Urothelium cell line (cell line): Measurements from ENCODE around the gene POP7.
A peak's percentile ranks its signal among the peaks of the same experiment; 100 is the strongest.
"Not testable (repeated sequence)": the region's sequence is repeated elsewhere in the genome, so short reads cannot be mapped to it uniquely, and the experiment has no call there.

ENCODE experiments used
- DNase-seq: peaks from one replicate; pipeline ENCODE4 v3.0.0; 2011; ENCODE audit warnings: low spot score, mixed read lengths
- FAIRE-seq: peaks from 2 replicates; lab custom pipeline; 2011; peaks lifted over from hg19 to GRCh38; lab: Jason Lieb, UNC

The POP7 gene

DNA sequence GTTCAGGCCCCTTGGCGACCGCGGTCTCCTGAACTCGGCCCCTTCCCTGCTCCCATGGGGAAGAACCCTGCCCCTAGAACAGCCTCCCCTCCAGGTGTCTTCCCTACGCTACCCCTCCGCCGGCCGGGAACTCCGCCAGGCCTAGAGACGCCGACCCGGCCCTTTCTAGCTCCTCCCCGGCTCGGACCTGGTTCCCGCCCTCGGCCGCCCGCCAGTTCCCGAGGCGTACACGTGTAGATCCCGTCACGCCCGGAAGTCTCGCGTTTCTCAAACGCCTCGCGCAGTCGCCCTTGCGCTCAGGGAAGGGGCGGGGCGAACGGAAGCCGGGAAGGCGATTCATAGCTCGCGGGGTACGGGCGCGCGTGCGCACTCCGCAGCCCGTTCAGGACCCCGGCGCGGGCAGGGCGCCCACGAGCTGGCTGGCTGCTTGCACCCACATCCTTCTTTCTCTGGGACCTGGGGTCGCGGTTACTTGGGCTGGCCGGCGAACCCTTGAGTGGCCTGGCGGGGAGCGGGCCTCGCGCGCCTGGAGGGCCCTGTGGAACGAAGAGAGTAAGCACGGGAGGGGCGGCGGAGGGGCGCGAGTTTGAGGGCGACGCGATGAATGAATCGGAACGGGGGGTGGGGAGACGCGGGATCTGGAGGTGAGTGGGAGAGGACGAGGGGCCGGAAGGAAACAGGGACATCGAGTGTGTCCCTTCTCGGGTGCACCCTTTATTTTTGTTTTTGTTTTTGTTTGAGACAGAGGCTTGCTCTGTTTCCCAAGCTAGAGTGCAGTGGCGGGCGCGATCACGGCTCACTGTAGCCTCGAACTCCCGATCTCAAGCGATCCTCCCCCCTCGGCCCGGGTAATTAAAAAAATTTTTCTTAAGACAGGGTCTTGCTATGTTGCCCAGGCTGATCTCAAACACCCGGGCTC, at the start of gene POP7:
Gene POP7, plus strand, starts transcription at position 369 of the 919 bp plus-strand sequence. CDS start 710 bp downstream, outside the sequence.
- DNase-seq (peak; percentile 100), FAIRE-seq (peak; percentile 95)

DNA sequence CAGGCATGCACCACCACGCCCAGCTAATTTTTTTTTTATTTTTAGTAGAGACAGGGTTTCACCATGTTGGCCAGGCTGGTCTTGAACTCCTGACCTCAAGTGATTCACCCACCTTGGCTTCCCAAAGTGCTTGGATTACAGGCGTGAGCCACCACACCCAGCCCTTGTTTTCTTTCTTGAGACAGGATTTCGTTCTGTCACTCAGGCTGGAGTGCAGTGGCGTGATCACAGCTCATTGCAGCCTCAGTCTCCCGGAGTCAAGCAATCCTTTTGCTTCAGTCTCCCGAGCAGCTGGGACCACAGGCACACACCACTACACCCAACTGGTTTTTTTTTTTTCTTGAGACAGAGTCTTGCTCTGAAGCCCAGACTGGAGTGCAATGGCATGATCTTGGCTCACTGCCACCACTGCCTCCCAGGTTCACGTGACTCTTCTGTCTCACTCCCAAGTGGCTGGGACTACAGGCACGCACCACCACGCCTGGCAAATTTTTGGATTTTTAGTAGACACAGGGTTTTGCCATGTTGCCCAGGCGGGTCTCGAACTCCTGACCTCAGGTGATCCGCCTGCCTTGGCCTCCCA, 43.6 kb upstream of the POP7 start:
- not testable (repeated sequence) for DNase-seq, FAIRE-seq

DNA sequence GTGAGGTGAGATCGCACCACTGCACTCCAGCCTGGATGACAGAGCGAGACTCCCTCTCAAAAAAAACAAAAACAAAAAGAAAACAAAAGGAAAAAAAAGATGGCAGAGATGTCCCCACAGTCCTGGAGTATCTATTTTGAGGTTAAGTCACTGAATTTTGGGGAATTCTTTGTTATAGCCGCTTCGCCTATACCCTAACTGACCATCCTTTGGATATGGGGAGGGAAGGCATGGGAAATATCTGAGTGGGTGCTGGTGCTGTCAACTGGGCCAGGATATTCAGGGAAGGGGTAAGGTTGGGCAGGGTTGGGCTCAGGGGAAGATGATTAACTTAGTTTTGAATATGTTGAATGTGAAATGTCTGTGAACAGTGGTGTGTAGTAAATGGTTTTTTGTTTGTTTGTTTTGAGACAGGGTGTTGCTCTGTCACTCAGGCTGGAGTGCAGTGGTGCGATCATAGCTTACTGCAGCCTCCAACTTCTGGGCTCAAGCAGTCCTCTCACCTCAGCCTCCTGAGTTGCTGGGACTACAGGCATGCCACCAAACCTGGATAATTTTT, 40.7 kb upstream of the POP7 start:
- no peak for FAIRE-seq
- DNase-seq: no peak

DNA sequence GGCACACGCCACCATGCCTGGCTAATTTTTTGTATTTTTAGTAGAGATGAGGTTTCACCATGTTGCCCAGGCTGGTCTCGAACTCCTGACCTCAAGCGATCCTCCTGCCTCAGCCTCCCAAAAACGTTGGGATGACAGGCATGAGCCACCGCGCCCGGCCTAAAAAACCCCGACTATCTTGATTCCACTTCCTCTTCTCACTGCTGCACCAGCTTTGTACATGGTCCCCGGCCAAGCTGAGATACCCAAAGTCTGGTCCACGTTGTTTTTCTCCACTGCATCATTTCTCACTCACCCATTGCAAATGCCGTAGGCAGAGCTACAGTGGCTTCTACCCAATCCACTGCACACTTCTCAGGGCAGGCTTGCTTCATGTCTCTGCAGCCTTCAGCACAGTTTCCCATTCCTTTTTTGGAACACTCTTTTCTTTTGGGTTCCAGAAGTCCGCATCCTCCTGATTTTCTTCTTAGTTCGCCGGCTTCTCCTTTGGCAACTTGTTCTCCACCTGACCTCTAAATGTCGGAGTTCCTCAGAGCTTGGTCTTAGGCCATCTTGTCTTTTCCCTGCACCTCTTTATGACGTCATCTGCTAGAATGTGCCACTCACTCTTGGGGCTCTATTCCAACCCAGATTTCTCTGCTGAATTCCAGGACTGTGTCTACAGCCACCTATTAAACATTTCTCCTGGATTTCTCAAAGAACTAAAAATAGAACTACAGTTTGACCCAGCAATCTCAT, 38.4 kb upstream of the POP7 start:
- FAIRE-seq: no peak
- no peak for DNase-seq

DNA sequence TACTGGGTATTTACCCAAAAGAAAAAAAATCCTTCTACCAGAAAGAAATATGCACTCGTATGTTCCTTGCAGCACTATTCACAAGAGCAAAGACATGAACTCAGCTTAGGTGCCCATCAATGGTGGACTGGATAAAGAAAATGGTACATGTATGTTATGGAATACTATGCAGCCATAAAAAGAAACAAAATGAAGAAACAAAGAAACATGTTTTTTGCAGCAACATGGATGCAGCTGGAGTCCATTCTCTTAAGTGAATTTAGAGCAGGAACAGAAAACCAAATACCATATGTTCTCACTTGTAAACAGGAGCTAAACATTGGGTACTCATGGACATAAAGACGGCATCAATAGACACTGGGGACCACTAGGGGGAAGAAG, 37.9 kb upstream of the POP7 start:
- DNase-seq: no peak
- no peak for FAIRE-seq

DNA sequence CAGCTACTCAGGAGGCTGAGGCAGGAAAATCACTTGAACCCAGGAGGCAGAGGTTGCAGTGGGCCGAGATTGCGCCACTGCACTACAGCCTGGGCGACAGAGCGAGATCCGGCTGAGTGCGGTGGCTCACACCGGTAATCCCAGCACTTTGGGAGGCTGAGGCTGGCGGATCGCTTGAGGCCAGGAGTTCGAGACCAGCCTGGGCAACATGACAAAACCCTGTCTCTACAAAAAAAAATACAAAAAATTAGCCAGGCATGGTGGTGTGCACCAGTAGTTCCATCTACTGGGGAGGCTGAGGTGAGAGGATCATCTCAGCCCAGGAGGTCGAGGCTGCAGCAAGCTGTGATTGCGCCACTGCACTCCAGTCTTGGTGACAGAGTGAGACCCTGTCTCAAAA, 36.8 kb upstream of the POP7 start:
- not testable (repeated sequence) for FAIRE-seq, DNase-seq

DNA sequence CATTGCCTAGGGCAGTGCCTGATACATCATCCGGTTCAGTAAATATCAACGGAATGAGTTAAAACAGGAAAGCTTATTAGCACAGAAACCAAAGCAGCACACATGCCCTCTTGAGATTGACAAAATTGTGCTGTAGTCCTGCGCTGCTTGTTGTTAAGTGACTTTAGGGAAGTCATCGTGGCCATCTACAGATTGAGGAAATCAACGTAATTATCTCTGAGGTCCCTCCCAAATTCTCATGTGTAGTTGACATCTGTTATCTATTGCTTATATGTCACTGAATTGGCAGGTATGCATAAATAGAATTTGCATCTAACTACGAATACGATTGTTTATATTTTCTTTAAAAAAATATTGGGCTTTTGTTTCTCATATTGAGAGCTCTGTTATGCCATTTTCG, 35.8 kb upstream of the POP7 start:
- no peak for FAIRE-seq
- DNase-seq: no peak

DNA sequence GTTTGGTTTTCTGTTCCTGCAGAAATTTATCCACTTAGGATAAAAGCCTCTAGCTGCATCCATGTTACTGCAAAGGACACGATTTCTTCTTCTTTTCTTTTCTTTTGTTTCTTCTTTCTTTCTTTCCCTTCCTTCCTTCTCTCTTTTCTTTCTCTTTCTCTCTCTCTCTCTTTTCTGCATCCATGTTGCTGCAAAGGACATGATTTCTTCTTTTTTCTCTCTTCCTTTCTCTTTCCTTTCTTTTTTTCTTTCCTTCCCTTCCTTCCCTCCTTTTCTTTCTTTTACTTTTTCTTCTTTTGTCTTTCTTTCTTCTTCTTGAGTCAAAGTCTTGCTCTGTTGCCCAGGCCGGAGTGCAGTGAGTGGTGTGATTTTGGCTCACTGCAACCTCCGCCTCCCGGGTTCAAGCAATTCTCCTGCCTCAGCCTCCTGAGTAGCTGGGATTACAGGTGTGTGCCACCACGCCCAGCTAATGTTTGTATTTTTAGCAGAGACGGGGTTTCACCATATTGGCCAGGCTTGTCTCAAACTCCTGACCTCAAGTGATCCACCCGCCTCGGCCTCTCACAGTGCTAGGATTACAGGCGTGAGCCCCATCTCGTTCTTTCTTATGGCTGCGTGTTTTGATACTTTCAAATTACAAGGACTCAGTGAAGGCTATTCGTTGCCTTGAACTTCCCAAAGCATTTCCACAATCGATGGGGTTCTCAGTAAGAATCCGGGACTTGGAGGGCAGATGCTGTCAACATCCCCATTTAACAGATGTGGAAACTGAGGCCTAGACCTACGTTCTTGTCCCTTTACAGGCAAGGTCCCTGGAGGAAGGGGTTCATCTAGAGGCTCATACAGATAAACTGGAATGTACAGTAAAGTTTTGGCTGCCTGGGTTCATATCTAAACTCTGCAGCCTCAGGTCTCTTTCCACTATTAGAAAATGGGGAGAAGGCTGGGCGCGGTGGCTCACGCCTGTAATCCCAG, 34.3 kb upstream of the POP7 start:
- DNase-seq: no peak
- no peak for FAIRE-seq

DNA sequence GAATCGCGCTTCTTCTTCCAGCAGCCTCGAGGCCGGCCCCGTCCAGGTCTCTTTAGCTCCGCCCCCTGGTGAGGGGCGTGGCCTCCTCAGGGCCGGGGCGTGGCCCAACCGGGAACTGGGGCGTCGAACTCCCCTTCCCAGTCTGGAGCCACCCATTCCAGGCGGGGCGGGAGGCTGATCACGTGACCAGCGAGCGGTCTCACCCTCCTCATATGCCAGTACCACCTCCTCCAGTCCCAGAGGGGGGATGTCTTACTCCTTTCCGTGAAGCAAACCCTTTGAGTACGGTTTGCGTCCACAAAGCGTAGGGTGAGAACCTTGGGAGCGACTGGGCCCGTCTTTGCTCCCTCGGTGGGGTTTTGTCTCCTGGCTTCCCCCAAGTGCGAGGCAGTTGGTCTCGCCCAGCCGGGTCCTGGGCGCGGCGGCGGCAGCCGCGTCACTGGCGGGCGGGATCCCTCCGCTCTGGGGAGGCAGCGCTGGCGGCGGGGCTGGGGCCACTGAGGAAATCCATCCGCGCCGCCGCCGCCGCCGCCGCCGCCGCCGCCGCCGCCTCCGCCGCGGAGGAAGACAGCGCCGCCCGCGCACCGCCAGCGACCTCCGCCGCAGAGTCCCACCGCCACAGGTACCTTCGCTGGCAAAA, 32.5 kb upstream of the POP7 start, which contains the start of gene GNB2:
Gene GNB2, plus strand, starts transcription at position 439 of the 640 bp plus-strand sequence. CDS start 2,526 bp downstream, outside the sequence.
- DNase-seq: peak; percentile 100
- peak; percentile 95 for FAIRE-seq

DNA sequence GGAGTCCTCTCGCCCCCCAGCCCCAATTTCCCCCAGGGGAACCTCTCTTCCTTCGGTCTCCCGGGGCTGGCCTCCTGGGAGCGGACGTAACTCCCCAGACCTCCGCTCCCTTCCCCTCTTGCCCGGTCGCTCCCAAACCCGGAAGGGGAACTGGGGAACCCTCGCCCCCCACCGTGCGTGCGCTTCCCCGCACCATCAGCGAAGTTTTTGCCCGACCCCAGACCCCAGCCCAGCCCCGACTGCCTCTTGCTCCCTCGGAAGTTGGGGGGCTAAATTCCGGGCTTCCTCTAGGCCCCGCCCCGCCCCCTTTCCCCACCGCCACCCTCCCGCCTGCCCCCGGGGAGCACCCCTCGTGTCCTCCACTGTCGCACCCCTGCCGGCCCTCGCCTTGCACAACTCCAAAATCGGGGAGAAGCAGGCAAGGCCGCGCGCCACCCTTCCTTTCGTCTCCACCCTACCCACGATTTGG, 31.9 kb upstream of the POP7 start:
- no peak for DNase-seq
- no peak for FAIRE-seq

DNA sequence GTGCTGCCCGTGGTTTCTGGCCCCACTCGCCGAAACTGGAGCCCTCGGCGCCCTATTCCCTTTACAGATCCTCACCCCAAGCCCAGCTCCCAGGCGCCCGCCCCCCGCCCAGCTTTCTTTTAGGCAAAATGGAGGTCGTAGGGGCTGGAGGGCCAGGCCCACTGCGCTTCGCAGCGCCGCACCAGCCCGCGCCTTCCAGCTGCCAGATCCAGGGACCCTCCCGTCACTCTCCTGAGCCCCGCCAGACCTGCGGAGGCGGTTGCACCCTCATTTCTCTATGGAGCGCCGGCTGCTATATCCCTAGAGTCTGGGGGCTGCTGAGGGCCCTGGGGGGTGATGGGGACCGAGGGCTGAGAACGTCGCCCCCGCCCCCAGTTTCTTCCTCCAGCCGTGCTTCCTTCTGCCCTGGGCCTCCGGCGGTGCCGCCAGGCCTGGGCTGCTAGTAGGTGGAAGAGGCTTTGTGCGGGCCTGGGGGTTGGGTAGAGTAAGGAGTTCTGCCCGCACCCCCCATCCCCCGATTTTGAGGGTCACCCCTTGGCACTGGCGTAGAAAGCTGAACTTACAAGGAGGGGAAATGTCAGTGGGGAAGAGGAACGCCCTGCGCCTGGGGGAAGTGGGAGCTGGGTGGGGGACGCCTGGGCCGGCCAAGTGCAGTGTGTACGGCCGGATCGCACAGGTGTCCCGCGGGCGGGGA, 31.4 kb upstream of the POP7 start:
- FAIRE-seq: no peak
- no peak for DNase-seq

DNA sequence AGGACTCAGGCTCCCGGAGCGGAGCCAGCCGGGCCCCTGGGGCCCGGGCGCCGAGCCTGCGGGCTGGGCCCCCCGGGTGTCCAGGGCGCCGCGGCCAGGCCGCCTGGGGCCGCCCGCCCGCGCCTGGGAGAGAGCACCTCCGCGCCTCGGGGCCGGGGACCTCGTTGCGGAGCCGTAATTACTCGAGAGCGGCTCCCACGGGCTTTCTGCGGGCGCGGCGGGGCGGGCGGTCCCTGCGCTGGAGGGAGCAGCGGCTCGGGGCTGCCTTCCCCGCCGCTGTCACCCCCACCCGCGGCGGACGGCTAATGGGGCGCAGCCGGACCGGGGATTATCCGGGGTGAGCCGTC, 30.8 kb upstream of the POP7 start:
- no peak for DNase-seq
- no peak for FAIRE-seq

DNA sequence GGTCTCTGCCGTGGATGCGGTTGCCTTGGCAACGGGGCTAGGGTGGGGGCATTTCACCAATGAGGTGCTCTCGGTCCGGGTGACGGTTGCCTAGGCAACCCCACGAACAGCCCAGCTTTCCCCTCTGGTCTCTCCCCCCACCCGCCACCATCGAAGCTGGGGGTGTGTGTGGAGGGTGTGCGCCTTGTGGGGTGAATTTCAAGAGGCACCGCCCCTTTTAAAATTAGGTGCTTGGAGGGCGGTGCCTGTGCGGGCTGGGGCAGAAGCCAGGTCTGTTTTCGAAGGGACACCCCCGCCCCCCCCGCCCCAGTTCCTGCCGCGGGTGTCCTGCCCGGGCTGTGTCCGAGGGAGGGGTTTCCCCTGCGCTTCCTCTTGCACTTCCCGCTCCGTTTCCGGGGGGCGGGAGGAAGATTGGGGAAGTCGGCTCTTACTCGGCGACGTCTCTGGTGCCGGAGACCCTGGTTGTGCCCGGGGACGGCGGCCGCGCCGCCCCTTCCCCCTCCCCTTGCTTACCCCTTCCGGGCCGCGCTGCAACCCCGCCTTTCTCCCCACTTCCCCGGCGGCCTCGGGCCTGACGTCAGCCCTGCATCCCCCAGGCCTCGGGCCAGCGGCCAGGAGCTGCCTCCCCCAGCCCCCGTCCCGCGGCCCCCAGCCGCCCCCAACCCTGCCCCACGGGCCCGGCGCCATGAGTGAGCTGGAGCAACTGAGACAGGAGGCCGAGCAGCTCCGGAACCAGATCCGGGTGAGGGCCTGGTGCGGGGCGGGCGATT, 30.2 kb upstream of the POP7 start:
- FAIRE-seq (peak; percentile 74), DNase-seq (peak; percentile 82)

DNA sequence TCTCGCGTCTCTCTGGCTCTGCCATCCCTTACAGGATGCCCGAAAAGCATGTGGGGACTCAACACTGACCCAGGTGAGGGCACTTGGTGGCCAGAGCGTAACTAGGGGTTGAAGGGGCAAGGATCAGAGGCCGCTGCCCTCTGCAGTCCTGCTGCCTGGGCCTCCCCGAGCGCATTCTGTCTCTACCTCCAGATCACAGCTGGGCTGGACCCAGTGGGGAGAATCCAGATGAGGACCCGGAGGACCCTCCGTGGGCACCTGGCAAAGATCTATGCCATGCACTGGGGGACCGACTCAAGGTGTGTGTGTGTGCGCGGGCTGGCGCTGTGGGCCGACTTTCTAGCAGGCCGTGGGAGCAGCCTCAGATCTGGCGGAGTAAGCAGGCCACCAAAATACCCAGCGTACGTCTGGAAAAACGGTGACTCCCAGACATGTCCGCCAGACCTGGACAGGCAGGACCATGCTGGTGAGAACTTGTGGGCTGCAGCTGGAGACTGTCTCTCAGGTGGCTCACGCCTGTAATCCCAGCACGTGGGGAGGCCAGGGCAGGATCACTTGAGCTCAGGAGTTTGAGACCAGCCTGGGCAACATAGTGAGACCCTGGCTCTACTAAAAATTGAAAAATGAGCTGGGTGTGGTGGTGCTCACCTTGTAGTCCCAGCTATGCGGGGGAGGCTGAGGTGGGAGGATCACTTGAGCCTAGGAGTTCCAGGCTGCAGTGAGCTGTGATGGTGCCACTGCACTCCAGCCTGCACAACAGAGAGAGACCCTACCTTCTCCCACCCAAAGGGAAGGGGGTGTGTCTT, 29.2 kb upstream of the POP7 start:
- FAIRE-seq: peak; percentile 84
- no peak for DNase-seq

DNA sequence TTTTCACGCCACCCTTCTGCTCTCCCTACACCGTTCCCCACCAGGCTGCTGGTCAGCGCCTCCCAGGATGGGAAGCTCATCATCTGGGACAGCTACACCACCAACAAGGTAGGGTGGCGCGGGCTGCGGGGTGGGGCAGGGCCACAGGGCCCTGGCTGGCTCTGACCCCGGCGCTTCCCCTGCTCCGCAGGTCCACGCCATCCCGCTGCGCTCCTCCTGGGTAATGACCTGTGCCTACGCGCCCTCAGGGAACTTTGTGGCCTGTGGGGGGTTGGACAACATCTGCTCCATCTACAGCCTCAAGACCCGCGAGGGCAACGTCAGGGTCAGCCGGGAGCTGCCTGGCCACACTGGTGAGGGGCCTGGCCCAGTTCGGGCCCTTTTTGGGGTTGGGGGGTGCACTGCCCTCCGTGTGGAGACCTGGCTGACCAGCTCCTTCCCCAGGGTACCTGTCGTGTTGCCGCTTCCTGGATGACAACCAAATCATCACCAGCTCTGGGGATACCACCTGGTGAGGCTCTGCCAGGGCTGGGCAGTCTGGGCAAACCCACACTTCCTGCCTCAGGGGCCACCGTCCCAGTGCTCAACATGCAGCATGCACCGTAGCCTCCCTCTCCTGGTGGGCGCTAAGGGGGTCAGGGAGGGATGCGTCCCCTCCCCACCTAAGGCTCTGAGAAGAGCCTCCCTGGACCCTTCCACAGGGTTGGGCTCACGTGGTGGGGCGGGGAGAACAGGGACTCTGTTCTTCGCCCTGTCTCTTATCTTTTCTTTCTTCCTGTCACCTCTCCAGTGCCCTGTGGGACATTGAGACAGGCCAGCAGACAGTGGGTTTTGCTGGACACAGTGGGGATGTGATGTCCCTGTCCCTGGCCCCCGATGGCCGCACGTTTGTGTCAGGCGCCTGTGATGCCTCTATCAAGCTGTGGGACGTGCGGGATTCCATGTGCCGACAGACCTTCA, 28.3 kb upstream of the POP7 start:
- no peak for DNase-seq
- no peak for FAIRE-seq
